Nephron (organoid): ENCODE results near the gene TRPM2.

ENCODE experiments used
- H3K27ac Mint-ChIP-seq, 3 experiments: 2 replicates each; pipeline ENCODE4 v1.8.0; 2020; ENCODE audit warnings: mixed read lengths in 3 of 3, mild to moderate bottlenecking in 2 of 3, moderate library complexity in 1 of 3
- H3K27me3 Mint-ChIP-seq: 2 replicates; pipeline ENCODE4 v1.8.0; 2021; ENCODE audit warnings: low read depth, mild to moderate bottlenecking, moderate library complexity, mixed read lengths
- H3K36me3 Mint-ChIP-seq: 2 replicates; pipeline ENCODE4 v1.8.0; 2020; ENCODE audit warnings: low read depth, mixed read lengths
- H3K4me1 Mint-ChIP-seq: 2 replicates; pipeline ENCODE4 v1.8.0; 2020; ENCODE audit warnings: mixed read lengths
- H3K4me3 Mint-ChIP-seq, 3 experiments: 2 replicates each; pipeline ENCODE4 v1.8.0; 2020; ENCODE audit warnings: mild to moderate bottlenecking in 3 of 3, mixed read lengths in 3 of 3, moderate library complexity in 2 of 3
- H3K9me3 Mint-ChIP-seq: 2 replicates; pipeline ENCODE4 v1.8.0; 2020; ENCODE audit warnings: mixed read lengths
- CTCF ChIP-seq, 3 experiments: fragments of 200-600 bp; sonication (generic); IDR thresholded peaks; one replicate each; pipeline ENCODE4 v1.5.0; 2021; ENCODE audit warnings: antibody characterized with exemption in 3 of 3; ENCODE audit not compliant: unreplicated experiment in 3 of 3

The TRPM2 gene

GRCh38 chr21:44377201-44377921 lies 23.9 kb downstream of the TRPM2 start:
- H3K4me1 Mint-ChIP-seq, result no peaks in the 10 kb centered on the region
- no peak for TF ChIP-seq CTCF (IDR thresholded peaks at IDR 0.05; ENCODE audit: unreplicated experiment in 3 of 3)
- H3K9me3 Mint-ChIP-seq, result peaks cover 18% of the 10 kb centered on the region
- no peak overlapping the region for H3K4me3 Mint-ChIP-seq
- no peaks in the 10 kb centered on the region for H3K36me3 Mint-ChIP-seq
- H3K27me3 Mint-ChIP-seq, result peaks cover 39% of the 10 kb centered on the region
- H3K27ac Mint-ChIP-seq, result no peak overlapping the region

- H3K4me3 Mint-ChIP-seq, result no peak overlapping the region
- no peaks in the 10 kb centered on the region for H3K4me1 Mint-ChIP-seq
- H3K36me3 Mint-ChIP-seq, result no peaks in the 10 kb centered on the region
- peaks cover 15% of the 10 kb centered on the region for H3K9me3 Mint-ChIP-seq
- H3K27ac Mint-ChIP-seq, result no peak overlapping the region
- H3K27me3 Mint-ChIP-seq, result peaks cover 36% of the 10 kb centered on the region
- TF ChIP-seq CTCF (IDR thresholded peaks at IDR 0.05; ENCODE audit: unreplicated experiment in 3 of 3), result no peak
These were observed 24.7 kb downstream of the TRPM2 start for GRCh38 chr21:44377922-44378645.

GRCh38 chr21:44378646-44379514 lies 25.5 kb downstream of the TRPM2 start:
- Mint-ChIP-seq H3K27me3 (peaks cover 35% of the 10 kb centered on the region), H3K9me3 (peaks cover 19% of the 10 kb centered on the region), H3K4me3 (no peak overlapping the region), H3K36me3 (no peaks in the 10 kb centered on the region), H3K4me1 (no peaks in the 10 kb centered on the region), H3K27ac (no peak overlapping the region)
- no peak for TF ChIP-seq CTCF (IDR thresholded peaks at IDR 0.05; ENCODE audit: unreplicated experiment in 3 of 3)

- Mint-ChIP-seq H3K9me3 (peaks cover 20% of the 10 kb centered on the region), H3K4me1 (no peaks in the 10 kb centered on the region), H3K27ac (no peak overlapping the region), H3K27me3 (peaks cover 30% of the 10 kb centered on the region), H3K4me3 (no peak overlapping the region), H3K36me3 (no peaks in the 10 kb centered on the region)
- TF ChIP-seq CTCF (IDR thresholded peaks at IDR 0.05; ENCODE audit: unreplicated experiment in 3 of 3), result no peak
These were observed 26.1 kb downstream of the TRPM2 start for GRCh38 chr21:44379515-44379848.

GRCh38 chr21:44379991-44380865 lies 26.8 kb downstream of the TRPM2 start:
- Mint-ChIP-seq H3K9me3 (peaks cover 21% of the 10 kb centered on the region), H3K4me3 (no peak overlapping the region), H3K27ac (no peak overlapping the region), H3K36me3 (no peaks in the 10 kb centered on the region), H3K4me1 (no peaks in the 10 kb centered on the region), H3K27me3 (peaks cover 27% of the 10 kb centered on the region)
- TF ChIP-seq CTCF (IDR thresholded peaks at IDR 0.05; ENCODE audit: unreplicated experiment in 3 of 3), result no peak
